Measurements from ENCODE around the gene CADM2.
A peak's percentile ranks its signal among the peaks of the same experiment; 100 is the strongest.

Gene CADM2

GRCh38 chr3:84958495-84959469, at the start of gene CADM2:
TSS of gene CADM2 (plus strand) at chr3:84958989.
- Histone ChIP-seq H3K36me3 (ENCODE audit: control insufficient read depth in 2 of 2, insufficient read depth in 1 of 2, low read length in 2 of 2) (no peaks in the 10 kb centered on the region), H3K4me3 (ENCODE audit: low read depth, low read length) (peak within 1 kb of the TSS; percentile 65), H3K27ac (ENCODE audit: extremely low read depth, low read depth, low read length) (no peak within 1 kb of the TSS), H3K4me1 (ENCODE audit: control insufficient read depth, insufficient read depth, low read length) (no peaks in the 10 kb centered on the region), H3K9me3 (ENCODE audit: control insufficient read depth, insufficient read depth, low read depth, low read length) (no peaks in the 10 kb centered on the region)
- CTCF ChIA-PET, result no interaction called here
- POLR2A ChIA-PET, result no interaction called here
- TF ChIP-seq ZNF544 (tag by site-specific recombination; IDR thresholded peaks at IDR 0.05), result no peak
- TF ChIP-seq ZFP41 (tag by site-specific recombination; IDR thresholded peaks at IDR 0.05; ENCODE audit: borderline replicate concordance), result no peak
- peak; percentile 50; the same call in 1 of the 2 replicates for TF ChIP-seq SP3 (tag by site-specific recombination; IDR thresholded peaks at IDR 0.05)
- no peak for TF ChIP-seq ZNF426 (tag by site-specific recombination; IDR thresholded peaks at IDR 0.05)
- TF ChIP-seq WT1 (tag by site-specific recombination; IDR thresholded peaks at IDR 0.05), result no peak
- TF ChIP-seq ZNF148 (tag by site-specific recombination; IDR thresholded peaks at IDR 0.05; ENCODE audit: borderline replicate concordance), result no peak
- TF ChIP-seq ZBTB7A (tag by site-specific recombination; IDR thresholded peaks at IDR 0.05; ENCODE audit: low read depth), result no peak
- no peak for TF ChIP-seq ZNF571 (tag by site-specific recombination; IDR thresholded peaks at IDR 0.05)
- TF ChIP-seq TSHZ1 (tag by site-specific recombination; IDR thresholded peaks at IDR 0.05; ENCODE audit: borderline replicate concordance), result no peak
- no peak for TF ChIP-seq ZIC2 (tag by site-specific recombination; IDR thresholded peaks at IDR 0.05)
- TF ChIP-seq ZNF18 (tag by site-specific recombination; IDR thresholded peaks at IDR 0.05), result no peak
- TF ChIP-seq ZNF362 (tag by site-specific recombination; IDR thresholded peaks at IDR 0.05), result no peak
- no peak for TF ChIP-seq SETDB1 (IDR thresholded peaks at IDR 0.05; ENCODE audit: insufficient read length, low read length)
- no peak; the same call in 1 of the 2 replicates for TF ChIP-seq ZBTB20 (tag by site-specific recombination; IDR thresholded peaks at IDR 0.05)
- no peak for TF ChIP-seq PRDM6 (tag by site-specific recombination; IDR thresholded peaks at IDR 0.05)
- TF ChIP-seq ZBTB49 (tag by site-specific recombination; IDR thresholded peaks at IDR 0.05; ENCODE audit: low read depth), result no peak
- no peak for TF ChIP-seq FEZF1 (tag by site-specific recombination; IDR thresholded peaks at IDR 0.05)
- TF ChIP-seq ZNF324 (tag by site-specific recombination; IDR thresholded peaks at IDR 0.05), result no peak
- TF ChIP-seq SP7 (tag by site-specific recombination; IDR thresholded peaks at IDR 0.05), result no peak
